ENCODE results near the gene DCPS. TPM values are rescaled to one million over a fixed set of nuclear protein-coding genes. Genes with fewer than 3 reads are reported as not detected.
"Not testable (repeated sequence)": the region's sequence is repeated elsewhere in the genome, so short reads cannot be mapped to it uniquely, and the experiment has no call there.

DCPS gene
- total and polyA plus RNA-seq, 7 experiments from 2014 or later, result 11.0 to 39.2 (median 17.9) TPM

DNA sequence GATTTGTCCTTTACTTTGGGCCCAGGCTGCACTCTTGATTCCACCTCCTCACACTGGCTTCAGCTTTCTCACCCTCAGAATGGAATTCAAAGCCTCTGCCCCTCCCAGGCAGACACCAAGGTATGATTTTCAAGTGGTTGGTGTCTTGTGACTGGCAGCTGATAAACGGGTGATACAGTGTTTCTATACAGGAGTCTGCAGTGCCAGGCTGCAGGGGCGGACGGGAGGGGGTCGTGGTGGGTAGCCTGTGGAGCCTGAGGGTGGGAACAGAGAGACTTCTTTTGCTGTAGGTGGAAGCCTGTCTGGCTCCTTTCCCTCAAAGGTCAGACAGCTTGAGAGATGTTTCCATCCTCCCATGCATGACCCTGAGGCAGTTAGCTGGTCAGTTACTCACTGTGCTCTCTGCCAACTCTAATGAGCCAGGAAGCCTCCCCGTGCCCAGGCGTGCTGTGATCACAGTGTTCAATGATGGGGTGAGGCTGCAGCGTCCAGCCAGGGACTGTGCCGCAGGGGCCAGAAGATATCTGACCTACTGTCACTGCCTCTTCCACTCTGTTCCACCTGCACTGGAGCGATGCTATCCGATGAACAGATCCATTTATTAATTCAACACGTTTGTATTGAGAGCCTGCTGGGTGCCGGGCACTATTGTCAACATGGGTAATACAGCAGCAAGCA, 69.7 kb downstream of the DCPS start:
- intact Hi-C loops (cut with micrococcal nuclease); H3K4me3 Mint-ChIP-seq; CTCF ChIA-PET; H3K27me3 Mint-ChIP-seq; H3K27ac Mint-ChIP-seq; H3K36me3 ChIP-seq (ENCODE audit: control insufficient read depth in 2 of 3, insufficient read depth in 3 of 3, low read length in 3 of 3); ATAC-seq; H3K4me1 ChIP-seq (ENCODE audit: control insufficient read depth in 2 of 2, insufficient read depth in 2 of 2, low read length in 2 of 2); H3K27ac ChIP-seq (ENCODE audit: low read depth, low read length); POLR2A ChIA-PET; H3K9me3 Mint-ChIP-seq; DNase-seq; H3K9me3 ChIP-seq (ENCODE audit: control insufficient read depth in 2 of 3, low read length in 3 of 3); H3K27me3 ChIP-seq (ENCODE audit: control insufficient read depth in 2 of 2, insufficient read depth in 2 of 2, low read length in 2 of 2); H3K4me3 ChIP-seq (ENCODE audit: low read length); H3K36me3 Mint-ChIP-seq: not testable (repeated sequence)
- H3K4me1 Mint-ChIP-seq, result peaks cover 0 to 10% (median 0%) of the 10 kb centered on the region in 7 donors

DNA sequence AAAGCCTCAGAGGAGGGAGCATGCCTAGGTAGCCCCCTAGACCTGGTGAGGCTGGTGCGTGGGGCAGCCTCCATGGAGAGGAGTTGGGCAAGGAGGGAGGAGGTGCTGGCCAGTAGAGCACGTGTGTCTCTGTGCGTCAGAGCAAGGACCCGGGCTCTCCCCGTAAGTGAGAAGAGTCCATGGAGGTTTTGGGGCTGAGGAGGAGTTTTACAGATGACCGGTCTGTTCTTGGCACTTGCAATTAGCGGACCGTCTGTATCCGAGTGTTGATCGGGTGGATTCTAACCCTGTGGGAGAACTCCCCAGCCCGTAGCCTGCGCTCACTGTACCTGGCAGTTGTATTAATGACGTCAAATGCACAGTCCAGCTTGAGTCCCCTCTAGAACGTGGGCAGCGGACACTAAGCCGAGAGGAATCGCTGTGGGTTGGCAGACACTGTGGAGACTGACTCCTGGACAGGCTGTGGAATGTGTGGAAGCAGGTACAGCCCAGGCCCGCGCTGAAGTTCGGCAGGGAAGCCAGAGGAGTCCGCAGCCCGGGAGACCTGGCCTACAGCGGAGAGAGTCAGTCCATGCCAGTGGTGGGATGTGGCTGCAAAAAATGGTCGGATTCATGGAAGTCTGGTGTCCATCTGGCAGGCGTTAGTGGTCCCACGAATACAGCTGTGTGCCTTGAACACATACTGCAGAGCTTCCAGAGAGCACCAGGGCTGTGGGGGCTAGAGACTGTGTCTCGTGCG, 70.9 kb downstream of the DCPS start:
- CTCF ChIA-PET; H3K4me1 ChIP-seq (ENCODE audit: control insufficient read depth in 2 of 2, insufficient read depth in 2 of 2, low read length in 2 of 2); ATAC-seq; H3K27me3 Mint-ChIP-seq; H3K36me3 ChIP-seq (ENCODE audit: control insufficient read depth in 2 of 3, insufficient read depth in 3 of 3, low read length in 3 of 3); H3K27ac Mint-ChIP-seq; intact Hi-C loops (cut with micrococcal nuclease); H3K4me1 Mint-ChIP-seq; H3K27me3 ChIP-seq (ENCODE audit: control insufficient read depth in 2 of 2, insufficient read depth in 2 of 2, low read length in 2 of 2); H3K36me3 Mint-ChIP-seq; H3K9me3 ChIP-seq (ENCODE audit: control insufficient read depth in 2 of 3, low read length in 3 of 3); POLR2A ChIA-PET; H3K4me3 Mint-ChIP-seq; H3K27ac ChIP-seq (ENCODE audit: low read depth, low read length); H3K4me3 ChIP-seq (ENCODE audit: low read length); H3K9me3 Mint-ChIP-seq; DNase-seq: not testable (repeated sequence)

DNA sequence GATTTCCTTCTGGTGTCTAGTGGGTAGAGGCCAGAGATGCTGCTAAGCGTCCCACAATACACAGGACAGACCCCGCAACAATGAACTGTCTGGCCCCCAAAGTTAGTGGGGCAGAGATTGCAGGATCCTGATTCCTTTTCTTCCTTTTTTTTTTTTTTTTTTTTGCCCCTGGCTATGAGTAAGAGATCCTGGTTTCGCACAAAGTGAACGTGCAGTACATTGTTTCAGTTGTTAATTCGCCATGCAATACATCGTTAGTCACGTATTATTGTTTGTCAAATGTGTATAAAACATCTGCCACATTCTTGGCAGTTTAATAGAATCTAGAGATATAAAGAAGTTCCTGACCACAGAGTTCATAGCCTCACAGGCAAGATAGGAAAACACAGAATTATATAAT, 71.9 kb downstream of the DCPS start:
- ATAC-seq (no peak), DNase-seq (no peak)
- H3K4me1 ChIP-seq (ENCODE audit: control insufficient read depth in 2 of 2, insufficient read depth in 2 of 2, low read length in 2 of 2), result no peaks in the 10 kb centered on the region
- peaks cover 0 to 7% (median 0%) of the 10 kb centered on the region in 7 donors for H3K4me1 Mint-ChIP-seq
- CTCF ChIA-PET, result no interaction called here
- peaks cover 0 to 8% (median 0%) of the 10 kb centered on the region in 5 donors for H3K36me3 Mint-ChIP-seq
- no peaks in the 10 kb centered on the region for H3K27me3 Mint-ChIP-seq
- H3K4me3 Mint-ChIP-seq, result no peak overlapping the region
- H3K27me3 ChIP-seq (ENCODE audit: control insufficient read depth in 2 of 2, insufficient read depth in 2 of 2, low read length in 2 of 2), result no peaks in the 10 kb centered on the region
- H3K9me3 ChIP-seq (ENCODE audit: control insufficient read depth in 2 of 3, low read length in 3 of 3), result no peaks in the 10 kb centered on the region
- intact Hi-C loops (cut with micrococcal nuclease), result no loop called here
- H3K27ac ChIP-seq (ENCODE audit: low read depth, low read length), result no peak overlapping the region
- H3K9me3 Mint-ChIP-seq, result no peaks in the 10 kb centered on the region
- POLR2A ChIA-PET, result no interaction called here
- H3K4me3 ChIP-seq (ENCODE audit: low read length), result no peak overlapping the region
- no peaks in the 10 kb centered on the region for H3K36me3 ChIP-seq (ENCODE audit: control insufficient read depth in 2 of 3, insufficient read depth in 3 of 3, low read length in 3 of 3)
- H3K27ac Mint-ChIP-seq, result no peak overlapping the region

DNA sequence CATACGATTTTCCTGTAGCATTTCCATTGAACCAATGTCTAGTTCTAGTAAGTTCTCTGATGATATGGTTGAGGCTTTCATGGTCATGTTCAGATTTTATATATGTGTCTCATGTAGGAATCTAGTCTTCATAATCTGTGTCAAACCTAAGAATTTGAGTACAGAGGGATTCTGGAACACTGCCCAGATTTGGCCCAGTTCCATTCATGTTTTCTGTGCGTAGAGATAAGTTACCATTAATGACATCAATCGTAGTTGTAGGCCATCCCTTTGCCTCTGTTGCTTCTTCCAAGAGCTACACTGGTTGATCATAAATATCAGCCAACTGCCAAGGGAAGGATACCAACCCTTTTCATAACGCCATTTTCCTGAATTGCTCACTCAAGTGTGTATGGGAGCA, 74.9 kb downstream of the DCPS start:
- peaks cover 0 to 3% (median 0%) of the 10 kb centered on the region in 5 donors for H3K36me3 Mint-ChIP-seq
- no peaks in the 10 kb centered on the region for H3K4me1 ChIP-seq (ENCODE audit: control insufficient read depth in 2 of 2, insufficient read depth in 2 of 2, low read length in 2 of 2)
- no peaks in the 10 kb centered on the region for H3K9me3 Mint-ChIP-seq
- no peaks in the 10 kb centered on the region for H3K36me3 ChIP-seq (ENCODE audit: control insufficient read depth in 2 of 3, insufficient read depth in 3 of 3, low read length in 3 of 3)
- CTCF ChIA-PET, result no interaction called here
- no peaks in the 10 kb centered on the region for H3K9me3 ChIP-seq (ENCODE audit: control insufficient read depth in 2 of 3, low read length in 3 of 3)
- H3K4me1 Mint-ChIP-seq, result peaks cover 0 to 4% (median 0%) of the 10 kb centered on the region in 7 donors
- no peak overlapping the region for H3K4me3 ChIP-seq (ENCODE audit: low read length)
- H3K27me3 Mint-ChIP-seq, result no peaks in the 10 kb centered on the region
- no peak overlapping the region for H3K27ac ChIP-seq (ENCODE audit: low read depth, low read length)
- no peak overlapping the region for H3K4me3 Mint-ChIP-seq
- POLR2A ChIA-PET, result no interaction called here
- DNase-seq, result no peak
- ATAC-seq, result no peak
- intact Hi-C loops (cut with micrococcal nuclease), result no loop called here
- H3K27ac Mint-ChIP-seq, result no peak overlapping the region
- no peaks in the 10 kb centered on the region for H3K27me3 ChIP-seq (ENCODE audit: control insufficient read depth in 2 of 2, insufficient read depth in 2 of 2, low read length in 2 of 2)

DNA sequence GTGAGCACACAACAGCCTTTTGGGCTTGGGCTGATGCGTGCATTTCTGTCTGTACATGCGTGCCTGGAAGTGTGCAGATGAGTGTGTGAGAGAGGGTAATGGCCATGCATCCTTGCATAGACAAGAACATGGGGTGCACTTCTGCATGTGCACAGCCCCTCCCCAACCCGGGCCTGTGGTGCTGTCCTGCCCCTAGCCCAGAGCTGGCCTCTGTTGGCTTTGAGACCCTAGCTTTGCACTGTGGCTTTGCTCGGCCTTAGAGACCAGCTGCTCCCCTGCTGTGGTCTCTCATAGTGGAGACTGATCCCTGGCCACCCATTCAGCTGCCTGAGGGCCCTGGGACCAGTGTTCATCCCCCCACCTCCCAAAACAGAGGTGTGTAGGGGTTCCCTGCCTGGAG, 77.0 kb downstream of the DCPS start:
- ATAC-seq (no peak), DNase-seq (no peak)
- peaks cover 0 to 4% (median 0%) of the 10 kb centered on the region in 7 donors for H3K4me1 Mint-ChIP-seq
- ChIA-PET CTCF (interaction anchor here (0.5 kb wide), 1 partner anchor 716 kb away, joined by 3 read pairs; no protein-coding TSS in a partner anchor), POLR2A (no interaction called here)
- H3K36me3 ChIP-seq (ENCODE audit: control insufficient read depth in 2 of 3, insufficient read depth in 3 of 3, low read length in 3 of 3), result no peaks in the 10 kb centered on the region
- no peak overlapping the region for H3K27ac ChIP-seq (ENCODE audit: low read depth, low read length)
- H3K27ac Mint-ChIP-seq, result no peak overlapping the region
- peaks cover 0 to 3% (median 0%) of the 10 kb centered on the region in 5 donors for H3K36me3 Mint-ChIP-seq
- no peaks in the 10 kb centered on the region for H3K9me3 ChIP-seq (ENCODE audit: control insufficient read depth in 2 of 3, low read length in 3 of 3)
- no peak overlapping the region for H3K4me3 Mint-ChIP-seq
- H3K27me3 ChIP-seq (ENCODE audit: control insufficient read depth in 2 of 2, insufficient read depth in 2 of 2, low read length in 2 of 2), result no peaks in the 10 kb centered on the region
- no peaks in the 10 kb centered on the region for H3K9me3 Mint-ChIP-seq
- no peaks in the 10 kb centered on the region for H3K4me1 ChIP-seq (ENCODE audit: control insufficient read depth in 2 of 2, insufficient read depth in 2 of 2, low read length in 2 of 2)
- no peak overlapping the region for H3K4me3 ChIP-seq (ENCODE audit: low read length)
- H3K27me3 Mint-ChIP-seq, result no peaks in the 10 kb centered on the region
- intact Hi-C loops (cut with micrococcal nuclease), result no loop called here

DNA sequence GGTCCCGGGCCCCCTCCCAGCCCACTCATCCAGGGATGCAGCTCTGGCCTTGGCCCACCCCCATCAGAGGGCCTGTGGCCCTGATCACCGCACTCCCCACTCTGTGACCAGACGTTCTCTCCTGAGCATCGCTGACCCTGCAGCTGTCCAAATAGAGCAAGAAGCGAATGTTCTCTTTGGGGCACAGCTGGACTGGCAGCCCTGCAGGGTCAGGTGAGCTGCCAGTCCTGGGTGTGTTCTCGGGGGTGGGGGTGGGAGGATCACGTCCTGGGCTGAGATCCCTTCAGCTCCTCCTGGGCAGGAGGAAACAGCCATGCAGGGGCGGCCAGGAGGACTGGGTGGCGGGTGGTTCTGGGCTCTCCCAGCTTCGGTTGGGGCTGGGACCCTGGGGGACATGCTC, 78.1 kb downstream of the DCPS start:
- peaks cover 0 to 11% (median 0%) of the 10 kb centered on the region in 7 donors for H3K4me1 Mint-ChIP-seq
- H3K27ac ChIP-seq (ENCODE audit: low read depth, low read length); H3K4me3 ChIP-seq (ENCODE audit: low read length); H3K27me3 Mint-ChIP-seq; POLR2A ChIA-PET; H3K36me3 Mint-ChIP-seq; DNase-seq; ATAC-seq; H3K9me3 ChIP-seq (ENCODE audit: control insufficient read depth in 2 of 3, low read length in 3 of 3); intact Hi-C loops (cut with micrococcal nuclease); H3K27me3 ChIP-seq (ENCODE audit: control insufficient read depth in 2 of 2, insufficient read depth in 2 of 2, low read length in 2 of 2); H3K4me3 Mint-ChIP-seq; H3K4me1 ChIP-seq (ENCODE audit: control insufficient read depth in 2 of 2, insufficient read depth in 2 of 2, low read length in 2 of 2); CTCF ChIA-PET; H3K9me3 Mint-ChIP-seq; H3K27ac Mint-ChIP-seq; H3K36me3 ChIP-seq (ENCODE audit: control insufficient read depth in 2 of 3, insufficient read depth in 3 of 3, low read length in 3 of 3): not testable (repeated sequence)

DNA sequence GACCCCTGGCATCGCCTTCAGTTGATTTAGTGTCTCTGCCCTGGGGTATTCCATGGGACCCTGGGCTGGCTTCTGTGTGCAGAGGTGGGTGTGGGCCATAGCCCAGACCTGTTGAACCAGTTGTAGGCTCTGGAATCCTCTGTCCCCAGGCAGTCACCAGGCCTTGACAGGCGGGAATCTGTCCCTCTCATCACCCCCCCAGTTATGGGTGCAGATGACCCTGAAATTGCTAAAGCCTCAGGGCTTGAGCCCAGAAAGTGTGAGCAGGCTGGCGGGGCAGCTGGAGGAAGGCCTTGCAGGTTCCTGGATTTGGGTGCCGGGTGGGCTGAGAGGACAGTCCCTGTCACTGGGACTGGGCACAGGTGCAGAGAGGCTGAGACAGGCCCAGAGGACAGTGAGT, 78.8 kb downstream of the DCPS start:
- ATAC-seq; DNase-seq; POLR2A ChIA-PET; H3K4me3 Mint-ChIP-seq; H3K4me3 ChIP-seq (ENCODE audit: low read length); CTCF ChIA-PET; H3K27ac ChIP-seq (ENCODE audit: low read depth, low read length); intact Hi-C loops (cut with micrococcal nuclease); H3K27me3 ChIP-seq (ENCODE audit: control insufficient read depth in 2 of 2, insufficient read depth in 2 of 2, low read length in 2 of 2); H3K36me3 Mint-ChIP-seq; H3K9me3 ChIP-seq (ENCODE audit: control insufficient read depth in 2 of 3, low read length in 3 of 3); H3K4me1 ChIP-seq (ENCODE audit: control insufficient read depth in 2 of 2, insufficient read depth in 2 of 2, low read length in 2 of 2); H3K27me3 Mint-ChIP-seq; H3K9me3 Mint-ChIP-seq; H3K36me3 ChIP-seq (ENCODE audit: control insufficient read depth in 2 of 3, insufficient read depth in 3 of 3, low read length in 3 of 3); H3K27ac Mint-ChIP-seq: not testable (repeated sequence)
- peaks cover 0 to 11% (median 0%) of the 10 kb centered on the region in 7 donors for H3K4me1 Mint-ChIP-seq

Data from naive thymus-derived CD4-positive, alpha-beta T cell (primary cell).